Skin of body (tissue), 2 donors: Measurements from ENCODE around the gene NAGA. TPM values are rescaled to one million over a fixed set of nuclear protein-coding genes. Genes with fewer than 3 reads are reported as not detected.
A peak's percentile ranks its signal among the peaks of the same experiment; 100 is the strongest.
"Not testable (repeated sequence)": the region's sequence is repeated elsewhere in the genome, so short reads cannot be mapped to it uniquely, and the experiment has no call there.

Experiments used
- DNase-seq: peaks from one replicate; lab custom pipeline; 2025; lab: John Stamatoyannopoulos, UW
- total RNA-seq: library from RNA; depleted of rRNA; stranded (reverse); fragments of >200 nt; gene quantifications from one replicate; pipeline ENCODE4 v1.2.3, GENCODE V29; 2014

NAGA gene
- total RNA-seq: 21.6 TPM

- DNase-seq: peak; percentile 94
These were observed at the start of gene NAGA for GRCh38 chr22:42070517-42071422. TSS of gene NAGA (minus strand) at chr22:42070812. CDS start at chr22:42070297, 515 bp downstream.

GRCh38 chr22:42116848-42117424 is 46.3 kb upstream of the NAGA start:
- no peak for DNase-seq

- DNase-seq: not testable (repeated sequence)
These were observed 44.8 kb upstream of the NAGA start for GRCh38 chr22:42115420-42115830.

- no peak for DNase-seq
These were observed 44.1 kb upstream of the NAGA start for GRCh38 chr22:42114721-42115120.

- DNase-seq: not testable (repeated sequence)
These were observed 42.2 kb upstream of the NAGA start for GRCh38 chr22:42112793-42113192.

GRCh38 chr22:42111798-42112197 is 41.2 kb upstream of the NAGA start:
- no peak for DNase-seq

- DNase-seq: no peak
These were observed 38.2 kb upstream of the NAGA start for GRCh38 chr22:42108848-42109247.

GRCh38 chr22:42104332-42104860 is 33.8 kb upstream of the NAGA start:
- DNase-seq: not testable (repeated sequence)

GRCh38 chr22:42101199-42101598 is 30.6 kb upstream of the NAGA start:
- no peak for DNase-seq

GRCh38 chr22:42091455-42091782 is 20.8 kb upstream of the NAGA start:
- no peak for DNase-seq

GRCh38 chr22:42090596-42091454 is 20.2 kb upstream of the NAGA start, which contains the start of gene NDUFA6:
TSS of gene NDUFA6 (minus strand) at chr22:42090772. CDS start at chr22:42090744, 28 bp downstream.
- peak; percentile 100 for DNase-seq

GRCh38 chr22:42086051-42086450 is 15.4 kb upstream of the NAGA start:
- no peak for DNase-seq

GRCh38 chr22:42084874-42085273 is 14.3 kb upstream of the NAGA start:
- no peak for DNase-seq

GRCh38 chr22:42083119-42083518 is 12.5 kb upstream of the NAGA start:
- DNase-seq: no peak

- peak; percentile 38 for DNase-seq
These were observed 9.7 kb upstream of the NAGA start for GRCh38 chr22:42080287-42080686.

- peak; percentile 97 for DNase-seq
These were observed 9.0 kb upstream of the NAGA start, which contains the start of gene SMDT1 for GRCh38 chr22:42079319-42080251. TSS of gene SMDT1 (plus strand) at chr22:42079700. CDS start at chr22:42079769, 69 bp downstream.

GRCh38 chr22:42078469-42079318 is 8.1 kb upstream of the NAGA start:
- DNase-seq: peak; percentile 57

GRCh38 chr22:42077486-42078125 is 7.0 kb upstream of the NAGA start:
- DNase-seq: no peak
